Endodermal cell (in vitro differentiated cells): ENCODE results near the gene GATA2. TPM values are rescaled to one million over a fixed set of nuclear protein-coding genes. Genes with fewer than 3 reads are reported as not detected.

ENCODE experiments used
- DNase-seq: peaks from one replicate; pipeline ENCODE4 v3.0.0-alpha.2; 2017
- H3K27ac ChIP-seq: 2 replicates; pipeline ENCODE4 v1.5.1; 2013; ENCODE audit warnings: mild to moderate bottlenecking, low read depth, low read length, moderate library complexity
- H3K27me3 ChIP-seq: 2 replicates; pipeline ENCODE4 v1.6.1; 2013; ENCODE audit warnings: mild to moderate bottlenecking, low read length, moderate library complexity; ENCODE audit not compliant: insufficient read depth, control insufficient read depth, poor library complexity, severe bottlenecking
- H3K36me3 ChIP-seq: 2 replicates; pipeline ENCODE4 v1.7.0; 2013; ENCODE audit warnings: mild to moderate bottlenecking, low read length, moderate library complexity; ENCODE audit not compliant: control insufficient read depth, insufficient read depth
- H3K4me1 ChIP-seq: one replicate; pipeline ENCODE4 v1.7.0; 2013; ENCODE audit warnings: low read length; ENCODE audit not compliant: control insufficient read depth, insufficient read depth
- H3K4me3 ChIP-seq: 2 replicates; pipeline ENCODE4 v1.5.1; 2013; ENCODE audit warnings: mild to moderate bottlenecking, low read length, moderate library complexity
- H3K9ac ChIP-seq: 2 replicates; pipeline ENCODE4 v1.6.1; 2013; ENCODE audit warnings: mild to moderate bottlenecking, low read length, moderate library complexity; ENCODE audit not compliant: poor library complexity, severe bottlenecking; ENCODE audit errors: extremely low read depth
- H3K9me3 ChIP-seq: 2 replicates; pipeline ENCODE4 v1.6.1; 2013; ENCODE audit warnings: mild to moderate bottlenecking, low read length, moderate library complexity; ENCODE audit not compliant: control insufficient read depth
- H3K27ac Mint-ChIP-seq: 2 replicates; pipeline ENCODE4 v1.8.0; 2020; ENCODE audit warnings: mixed read lengths
- H3K27me3 Mint-ChIP-seq: 2 replicates; pipeline ENCODE4 v1.8.0; 2021; ENCODE audit warnings: mild to moderate bottlenecking, mixed read lengths; ENCODE audit not compliant: insufficient read depth
- H3K36me3 Mint-ChIP-seq: 2 replicates; pipeline ENCODE4 v1.8.0; 2020; ENCODE audit warnings: low read depth, mixed read lengths
- H3K4me1 Mint-ChIP-seq: 2 replicates; pipeline ENCODE4 v1.8.0; 2020; ENCODE audit warnings: mixed read lengths
- H3K4me3 Mint-ChIP-seq: 2 replicates; pipeline ENCODE4 v1.8.0; 2020; ENCODE audit warnings: mild to moderate bottlenecking, moderate library complexity, mixed read lengths
- H3K9me3 Mint-ChIP-seq: 2 replicates; pipeline ENCODE4 v1.8.0; 2020; ENCODE audit warnings: mild to moderate bottlenecking, mixed read lengths
- WGBS, 2 experiments: methylation state at CpG; one replicate each; pipeline versions ENCODE4 v1.1.5 to v1.1.7; 2013; ENCODE audit warnings: missing lambda C conversion rate in 2 of 2, mixed read lengths in 1 of 2; ENCODE audit not compliant: insufficient coverage in 1 of 2, insufficient read length in 1 of 2; 5-methylcytosine and 5-hydroxymethylcytosine counted together
- total RNA-seq, 2 donors: library from RNA; stranded (reverse); fragmentation: NEBNext Ultra II Directional in 1 of 2; extraction: Animal tissue kit (Norgen Biotek cat#: 25700) in 1 of 2; gene quantifications; 2 replicates in 1 of 2; 3 replicates in 1 of 2; pipeline ENCODE4 v1.2.1, GENCODE V29; 2021
- TF ChIP-seq, protein P1 (sequence below): fragments of 200-600 bp; sonication (generic); conservative IDR thresholded peaks from 2 replicates; pipeline ENCODE4 v1.5.0; 2021; ENCODE audit warnings: antibody characterized with exemption, mild to moderate bottlenecking

GATA2 gene
- total RNA-seq, 2 donors from 2014 or later, result 1.2 to 1.6 TPM

DNA sequence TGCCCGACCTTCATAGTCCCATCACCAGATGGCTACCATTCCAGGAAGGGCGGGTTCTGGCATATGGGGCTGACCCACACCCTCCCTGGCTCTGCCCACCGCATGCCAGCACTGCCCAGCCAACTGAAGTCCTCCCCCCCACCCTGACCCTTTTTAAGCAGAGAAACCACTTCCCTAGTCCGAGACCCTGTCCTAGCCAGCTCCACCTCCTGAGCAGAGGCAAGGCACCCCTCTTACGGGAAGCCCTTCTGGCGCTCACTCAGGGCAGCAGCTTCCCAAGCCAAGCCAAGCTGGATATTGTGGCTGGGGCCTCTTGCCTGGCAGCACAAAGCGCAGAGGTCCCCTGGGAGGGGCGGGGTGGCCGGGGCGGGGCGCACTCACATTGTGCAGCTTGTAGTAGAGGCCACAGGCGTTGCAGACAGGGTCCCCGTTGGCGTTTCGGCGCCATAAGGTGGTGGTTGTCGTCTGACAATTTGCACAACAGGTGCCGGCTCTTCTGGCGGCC lies 11.5 kb downstream of the GATA2 start:
- 15 to 23% methylated on average over 14 to 19 of the region's 19 CpGs for WGBS, 2 experiments
- Histone ChIP-seq H3K4me3 (no peak overlapping the region), H3K27ac (no peak overlapping the region), H3K27me3 (peaks cover 100% of the 10 kb centered on the region), H3K36me3 (no peaks in the 10 kb centered on the region), H3K9ac (no peak overlapping the region), H3K4me1 (peaks cover 13% of the 10 kb centered on the region), H3K9me3 (no peaks in the 10 kb centered on the region)
- peaks cover 32% of the 10 kb centered on the region for H3K4me1 Mint-ChIP-seq
- no peak overlapping the region for H3K4me3 Mint-ChIP-seq
- TF ChIP-seq, protein P1, sequence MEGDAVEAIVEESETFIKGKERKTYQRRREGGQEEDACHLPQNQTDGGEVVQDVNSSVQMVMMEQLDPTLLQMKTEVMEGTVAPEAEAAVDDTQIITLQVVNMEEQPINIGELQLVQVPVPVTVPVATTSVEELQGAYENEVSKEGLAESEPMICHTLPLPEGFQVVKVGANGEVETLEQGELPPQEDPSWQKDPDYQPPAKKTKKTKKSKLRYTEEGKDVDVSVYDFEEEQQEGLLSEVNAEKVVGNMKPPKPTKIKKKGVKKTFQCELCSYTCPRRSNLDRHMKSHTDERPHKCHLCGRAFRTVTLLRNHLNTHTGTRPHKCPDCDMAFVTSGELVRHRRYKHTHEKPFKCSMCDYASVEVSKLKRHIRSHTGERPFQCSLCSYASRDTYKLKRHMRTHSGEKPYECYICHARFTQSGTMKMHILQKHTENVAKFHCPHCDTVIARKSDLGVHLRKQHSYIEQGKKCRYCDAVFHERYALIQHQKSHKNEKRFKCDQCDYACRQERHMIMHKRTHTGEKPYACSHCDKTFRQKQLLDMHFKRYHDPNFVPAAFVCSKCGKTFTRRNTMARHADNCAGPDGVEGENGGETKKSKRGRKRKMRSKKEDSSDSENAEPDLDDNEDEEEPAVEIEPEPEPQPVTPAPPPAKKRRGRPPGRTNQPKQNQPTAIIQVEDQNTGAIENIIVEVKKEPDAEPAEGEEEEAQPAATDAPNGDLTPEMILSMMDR, result no peak
- H3K36me3 Mint-ChIP-seq, result no peaks in the 10 kb centered on the region
- no peaks in the 10 kb centered on the region for H3K9me3 Mint-ChIP-seq
- peak; percentile 74 for DNase-seq
- peaks cover 100% of the 10 kb centered on the region for H3K27me3 Mint-ChIP-seq
- H3K27ac Mint-ChIP-seq, result no peak overlapping the region

- Histone ChIP-seq H3K4me1 (peaks cover 13% of the 10 kb centered on the region), H3K36me3 (no peaks in the 10 kb centered on the region), H3K27ac (no peak overlapping the region), H3K4me3 (no peak overlapping the region), H3K9ac (no peak overlapping the region), H3K9me3 (no peaks in the 10 kb centered on the region), H3K27me3 (peaks cover 100% of the 10 kb centered on the region)
- no peak for DNase-seq
- H3K36me3 Mint-ChIP-seq, result no peaks in the 10 kb centered on the region
- no peaks in the 10 kb centered on the region for H3K9me3 Mint-ChIP-seq
- no peak overlapping the region for H3K27ac Mint-ChIP-seq
- TF ChIP-seq, protein P1, result no peak
- peaks cover 100% of the 10 kb centered on the region for H3K27me3 Mint-ChIP-seq
- no peak overlapping the region for H3K4me3 Mint-ChIP-seq
- WGBS, 2 experiments, result 90 to 94% methylated on average over 9 to 27 of the region's 27 CpGs
- peaks cover 29% of the 10 kb centered on the region for H3K4me1 Mint-ChIP-seq
These were observed 12.1 kb downstream of the GATA2 start for GRCh38 chr3:128480717-128481437.

GRCh38 chr3:128480278-128480677 lies 12.7 kb downstream of the GATA2 start:
- Histone ChIP-seq H3K36me3 (no peaks in the 10 kb centered on the region), H3K27me3 (peaks cover 100% of the 10 kb centered on the region), H3K4me3 (no peak overlapping the region), H3K9me3 (no peaks in the 10 kb centered on the region), H3K4me1 (peaks cover 13% of the 10 kb centered on the region), H3K9ac (no peak overlapping the region), H3K27ac (no peak overlapping the region)
- Mint-ChIP-seq H3K27ac (no peak overlapping the region), H3K27me3 (peaks cover 100% of the 10 kb centered on the region), H3K4me3 (no peak overlapping the region), H3K4me1 (peaks cover 30% of the 10 kb centered on the region), H3K36me3 (no peaks in the 10 kb centered on the region), H3K9me3 (no peaks in the 10 kb centered on the region)
- WGBS, 2 experiments, result 82 to 91% methylated on average over 8 to 11 of the region's 11 CpGs
- no peak for DNase-seq
- TF ChIP-seq, protein P1, result no peak
